ENCODE results near the gene VPS52. TPM values are rescaled to one million over a fixed set of nuclear protein-coding genes. Genes with fewer than 3 reads are reported as not detected.

VPS52 gene
- total RNA-seq, 2 donors from 2014 or later, result 60.2 to 68.4 TPM

GRCh38 chr6:33312361-33313104, 40.9 kb upstream of the VPS52 start:
- intact Hi-C loops (cut with DNase I, micrococcal nuclease), result no loop called here
- peak; percentile 58 for ATAC-seq
- DNase-seq, result peak; percentile 87 to 93

- DNase-seq, result no peak
- ATAC-seq, result no peak
- intact Hi-C loops (cut with DNase I, micrococcal nuclease), result no loop called here
These were observed 34.7 kb upstream of the VPS52 start for GRCh38 chr6:33306356-33306755.

GRCh38 chr6:33305052-33305451, 33.4 kb upstream of the VPS52 start:
- intact Hi-C loops (cut with DNase I, micrococcal nuclease), result no loop called here
- ATAC-seq (no peak), DNase-seq (no peak)

GRCh38 chr6:33304216-33304615, 32.5 kb upstream of the VPS52 start:
- intact Hi-C loops (cut with DNase I, micrococcal nuclease), result no loop called here
- ATAC-seq (no peak), DNase-seq (no peak)

- intact Hi-C loops (cut with DNase I, micrococcal nuclease), result no loop called here
- ATAC-seq, result no peak
These were observed 30.2 kb upstream of the VPS52 start for GRCh38 chr6:33301877-33302276.

GRCh38 chr6:33299237-33299944, 27.7 kb upstream of the VPS52 start:
- intact Hi-C loops (cut with DNase I, micrococcal nuclease), result no loop called here
- ATAC-seq, result peak; percentile 79
- DNase-seq, result peak; percentile 90 to 94

More at GRCh38 chr6:33301877-33302276, 30.2 kb upstream of the VPS52 start:
- DNase-seq, result no peak

- intact Hi-C loops (cut with DNase I, micrococcal nuclease), result no loop called here
- peak; percentile 85 to 87 for DNase-seq
- ATAC-seq, result peak; percentile 59
These were observed 27.1 kb upstream of the VPS52 start, which contains the start of gene RGL2 for GRCh38 chr6:33298773-33299236. TSS of gene RGL2 (minus strand) at chr6:33298942. CDS start at chr6:33298610, 332 bp downstream.

- ATAC-seq, result peak; percentile 31
- intact Hi-C loops (cut with DNase I, micrococcal nuclease), result no loop called here
These were observed 26.5 kb upstream of the VPS52 start for GRCh38 chr6:33297956-33298772.

GRCh38 chr6:33297406-33297955, 25.8 kb upstream of the VPS52 start:
- ATAC-seq (peak; percentile 16), DNase-seq (peak in 1 of 2 donors; percentile 66)
- intact Hi-C loops (cut with DNase I, micrococcal nuclease), result no loop called here

More at GRCh38 chr6:33297956-33298772, 26.5 kb upstream of the VPS52 start:
- DNase-seq, result peak; percentile 63 to 78

- no peak for ATAC-seq
- intact Hi-C loops (cut with DNase I, micrococcal nuclease), result no loop called here
- no peak for DNase-seq
These were observed 25.2 kb upstream of the VPS52 start for GRCh38 chr6:33296797-33297405.

GRCh38 chr6:33295621-33296369, 24.1 kb upstream of the VPS52 start:
- ATAC-seq (no peak), DNase-seq (no peak)
- intact Hi-C loops (cut with DNase I, micrococcal nuclease), result no loop called here

GRCh38 chr6:33294086-33294823, 22.6 kb upstream of the VPS52 start:
- intact Hi-C loops (cut with DNase I, micrococcal nuclease), result no loop called here
- DNase-seq (no peak), ATAC-seq (no peak)

GRCh38 chr6:33292996-33293682, 21.5 kb upstream of the VPS52 start:
- ATAC-seq (no peak), DNase-seq (no peak)
- intact Hi-C loops (cut with DNase I, micrococcal nuclease), result no loop called here

- no peak for DNase-seq
- no peak for ATAC-seq
- intact Hi-C loops (cut with DNase I, micrococcal nuclease), result no loop called here
These were observed 18.8 kb upstream of the VPS52 start for GRCh38 chr6:33290459-33290858.

- intact Hi-C loops (cut with DNase I, micrococcal nuclease), result no loop called here
- DNase-seq, result no peak
- peak; percentile 9 for ATAC-seq
These were observed 18.2 kb upstream of the VPS52 start for GRCh38 chr6:33289784-33290315.
